GM18907 (cell line): ENCODE data around the gene DNAJB12.
"Not testable (repeated sequence)": the region's sequence is repeated elsewhere in the genome, so short reads cannot be mapped to it uniquely, and the experiment has no call there.

Source experiments
- ATAC-seq: cut with Tn5 transposase; IDR thresholded peaks from one replicate; pipeline ENCODE4 v1.9.1; 2021; ENCODE audit warnings: mild to moderate bottlenecking, moderate library complexity; ENCODE audit not compliant: unreplicated experiment

Gene DNAJB12

GRCh38 chr10:72316748-72317435, 37.8 kb downstream of the DNAJB12 start:
- ATAC-seq = no peak

DNA sequence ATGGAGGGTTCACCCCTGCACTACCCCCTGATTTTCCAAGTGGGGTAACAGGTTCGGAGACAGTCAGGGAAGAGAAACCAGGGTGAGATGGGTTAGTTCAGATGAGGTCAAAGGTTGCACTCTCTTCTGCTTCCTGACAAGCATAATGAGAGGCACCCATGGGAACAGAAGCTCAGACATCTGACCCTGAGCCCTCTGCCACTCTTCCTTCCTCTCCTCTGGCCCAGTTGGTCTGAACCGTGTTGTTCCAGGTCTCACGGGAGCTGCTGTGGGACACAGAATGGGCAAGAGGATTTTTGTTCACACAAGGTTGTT, 38.4 kb downstream of the DNAJB12 start:
- ATAC-seq = no peak

- ATAC-seq = no peak
Measured at GRCh38 chr10:72315611-72316385, 38.9 kb downstream of the DNAJB12 start.

GRCh38 chr10:72315054-72315453, 39.7 kb downstream of the DNAJB12 start:
- no peak for ATAC-seq

DNA sequence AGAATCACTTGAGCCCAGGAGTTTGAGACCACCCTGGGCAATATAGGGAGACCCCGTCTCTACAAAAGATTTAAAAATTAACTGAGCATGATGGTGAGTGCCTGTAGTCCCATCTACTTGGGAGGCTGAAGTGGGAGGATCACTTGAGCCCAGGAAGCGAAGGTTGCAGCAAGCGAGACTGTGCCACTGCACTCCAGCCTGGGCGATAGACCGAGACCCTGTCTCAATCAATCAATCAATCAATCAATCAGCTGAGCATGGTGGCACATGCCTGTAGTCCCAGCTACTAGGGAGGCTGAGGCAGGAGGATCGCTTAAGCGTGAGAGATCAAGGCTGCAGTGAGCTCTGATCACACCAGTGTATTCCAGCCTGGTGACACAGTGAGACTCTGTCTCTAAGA, 40.5 kb downstream of the DNAJB12 start:
- ATAC-seq = no peak

DNA sequence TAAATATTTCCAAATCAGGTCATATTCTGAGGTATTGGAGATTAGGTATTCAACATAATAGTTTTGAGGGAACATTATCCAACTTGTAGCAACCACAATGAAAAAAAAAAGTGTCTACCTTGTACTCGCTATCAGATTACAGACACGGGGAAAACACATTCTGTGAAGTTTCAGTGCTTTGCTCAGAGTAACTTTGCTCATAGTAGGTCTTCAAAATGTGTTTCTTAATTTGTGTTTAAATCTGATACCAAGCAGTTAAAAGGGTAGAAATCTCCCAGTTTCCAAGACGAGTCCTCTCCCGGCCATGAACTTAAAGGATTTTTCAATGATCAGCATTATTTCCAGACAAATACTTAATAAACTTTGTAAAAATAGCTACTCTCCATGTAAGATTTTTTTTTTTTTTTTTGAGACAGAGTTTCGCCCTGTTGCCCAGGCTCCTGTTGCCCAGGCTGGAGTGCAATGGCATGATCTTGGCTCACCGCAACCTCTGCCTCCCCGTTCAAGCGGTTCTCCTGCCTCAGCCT, 41.8 kb downstream of the DNAJB12 start:
- ATAC-seq = no peak

DNA sequence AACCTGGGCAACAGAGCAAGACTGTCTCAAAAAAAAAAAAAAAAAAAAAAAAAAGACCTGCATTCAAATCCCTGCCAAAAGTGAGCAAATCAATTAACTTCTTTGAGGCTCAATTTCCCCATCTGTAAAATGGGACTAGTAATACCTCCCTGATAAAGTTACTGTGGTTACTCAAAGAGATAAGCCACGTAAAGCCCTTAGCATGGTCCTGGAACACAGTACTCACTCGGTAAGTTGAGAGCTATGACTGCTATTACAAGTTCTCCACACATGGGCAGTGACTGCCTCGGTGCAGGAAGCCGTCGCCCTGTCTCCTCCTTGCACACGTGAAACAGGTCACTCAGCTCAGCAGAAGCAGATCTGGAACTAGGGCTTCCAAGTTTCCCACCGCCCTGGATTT, 43.1 kb downstream of the DNAJB12 start:
- no peak for ATAC-seq

DNA sequence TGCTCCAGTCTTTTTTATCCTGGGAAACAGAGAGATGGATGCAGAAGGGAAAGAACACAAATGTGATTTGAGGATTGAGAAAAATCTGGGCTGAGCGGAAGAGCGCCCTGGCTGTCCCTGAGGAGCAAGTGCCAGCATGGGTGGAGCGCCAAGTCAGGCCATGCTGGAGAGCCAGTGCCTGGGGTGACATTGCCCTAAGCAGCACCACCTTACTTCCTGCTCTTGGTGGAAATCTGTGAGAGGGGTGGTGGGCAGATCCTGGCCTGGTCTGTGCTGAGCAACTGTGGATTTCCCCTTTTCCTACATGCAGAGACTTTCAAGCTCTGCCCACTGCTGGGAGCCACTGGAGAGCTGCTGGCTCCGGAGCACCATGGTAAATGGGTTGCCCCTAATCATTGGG, 44.1 kb downstream of the DNAJB12 start:
- no peak for ATAC-seq

- no peak for ATAC-seq
Measured at GRCh38 chr10:72310241-72310633, 44.5 kb downstream of the DNAJB12 start.

DNA sequence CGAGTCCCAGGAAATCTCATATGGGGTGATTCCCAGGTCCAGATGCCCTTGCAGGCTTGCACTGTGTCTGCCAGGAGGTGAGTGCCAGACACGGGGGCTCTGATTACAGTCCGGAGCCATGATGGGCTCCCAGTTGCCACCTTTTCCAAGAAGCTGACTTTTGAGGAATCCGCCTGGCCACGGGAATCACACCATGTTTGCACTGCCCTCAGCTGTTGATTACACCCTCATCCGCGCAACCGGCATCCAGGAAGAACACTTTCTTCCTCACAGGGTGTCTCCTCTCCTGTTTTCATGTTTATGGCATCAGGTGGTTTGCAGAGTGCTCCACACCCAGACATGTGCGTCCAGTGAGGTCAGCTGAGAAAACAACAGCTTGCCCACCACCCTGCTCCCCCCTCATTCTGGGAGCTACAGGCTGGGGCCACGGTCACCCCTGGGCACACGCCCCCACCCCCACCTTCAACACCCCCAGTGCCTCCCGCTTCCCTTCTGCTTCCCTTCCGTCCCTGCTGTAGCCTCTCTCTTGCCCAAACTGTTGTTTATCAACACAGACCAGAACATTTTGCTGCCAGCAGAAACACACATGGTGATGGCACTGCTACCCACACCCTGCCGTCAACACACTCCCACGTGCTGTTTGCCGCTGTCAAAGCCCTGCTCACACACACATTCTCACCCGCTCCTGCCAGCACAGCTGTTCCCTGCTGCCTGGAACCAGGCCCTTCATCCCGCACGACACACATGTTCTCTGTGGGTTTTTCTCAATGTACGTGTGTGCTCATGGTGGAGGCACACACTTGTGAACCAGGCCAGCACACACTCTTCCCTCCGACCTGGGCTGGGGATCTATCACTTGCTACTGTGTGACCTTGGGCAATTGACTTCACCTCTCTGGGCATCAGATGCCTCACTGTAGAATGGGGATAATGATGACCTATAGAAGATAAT, 45.2 kb downstream of the DNAJB12 start:
- no peak for ATAC-seq

DNA sequence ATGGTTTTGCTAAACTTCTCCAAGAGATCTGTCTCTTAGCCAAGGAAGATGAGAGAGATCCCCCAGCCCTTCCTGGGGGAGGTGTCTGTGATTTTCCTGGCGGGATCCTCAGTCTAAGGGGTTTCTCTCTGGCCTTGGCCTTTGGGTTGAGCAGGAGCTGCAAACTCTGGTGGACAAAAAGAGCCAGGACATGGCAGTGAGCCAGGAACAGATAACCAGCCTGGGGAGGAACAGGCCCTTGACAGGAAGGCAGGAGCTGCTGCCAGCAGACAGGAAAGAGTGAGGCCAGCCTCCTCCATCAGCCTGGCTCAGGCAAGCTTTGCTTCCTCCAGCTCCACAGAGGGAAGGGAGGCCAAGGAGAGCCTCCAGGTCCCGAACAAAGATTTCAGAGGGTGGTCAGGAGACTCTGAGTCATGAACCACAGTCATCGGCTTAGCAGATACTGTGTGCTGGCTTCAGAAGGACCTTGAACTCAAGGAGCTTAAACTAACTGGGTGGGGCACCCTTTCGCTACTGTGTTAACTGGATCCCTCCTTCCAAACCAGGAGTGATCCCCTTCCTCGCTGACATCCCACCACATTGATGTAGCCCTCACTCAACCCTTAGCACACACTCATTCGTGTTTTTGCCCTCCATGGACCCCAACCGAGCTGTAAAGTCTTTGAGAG, 46.3 kb downstream of the DNAJB12 start:
- no peak for ATAC-seq

- ATAC-seq = not testable (repeated sequence)
Measured at GRCh38 chr10:72307711-72308110, 47.0 kb downstream of the DNAJB12 start.

DNA sequence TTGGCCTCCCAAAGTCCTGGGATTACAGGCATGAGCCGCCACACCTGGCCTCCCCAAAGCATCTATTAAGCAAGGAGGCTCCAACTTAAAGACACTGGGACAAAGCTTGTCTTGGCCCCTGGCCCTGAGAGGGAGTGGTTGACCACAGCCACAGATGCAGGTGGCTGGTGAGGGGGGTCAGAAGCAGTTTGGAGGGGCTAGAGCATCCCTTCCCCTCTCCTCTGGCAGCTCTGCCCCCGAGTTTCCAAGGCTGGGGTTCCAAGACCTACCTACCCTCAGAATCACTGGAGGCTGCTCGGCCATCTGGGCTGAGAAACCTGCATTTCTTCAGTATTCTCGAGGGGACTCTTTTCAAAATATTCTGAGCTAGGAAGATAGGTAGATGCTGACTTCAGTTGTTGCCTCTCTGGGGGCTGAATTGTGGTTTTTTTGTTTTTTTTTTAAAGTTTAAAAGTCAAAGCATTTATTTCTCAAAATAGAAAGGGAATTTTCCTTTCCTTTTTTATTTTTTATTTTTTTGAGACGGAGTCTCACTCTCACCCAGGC, 48.4 kb downstream of the DNAJB12 start:
- ATAC-seq = no peak

DNA sequence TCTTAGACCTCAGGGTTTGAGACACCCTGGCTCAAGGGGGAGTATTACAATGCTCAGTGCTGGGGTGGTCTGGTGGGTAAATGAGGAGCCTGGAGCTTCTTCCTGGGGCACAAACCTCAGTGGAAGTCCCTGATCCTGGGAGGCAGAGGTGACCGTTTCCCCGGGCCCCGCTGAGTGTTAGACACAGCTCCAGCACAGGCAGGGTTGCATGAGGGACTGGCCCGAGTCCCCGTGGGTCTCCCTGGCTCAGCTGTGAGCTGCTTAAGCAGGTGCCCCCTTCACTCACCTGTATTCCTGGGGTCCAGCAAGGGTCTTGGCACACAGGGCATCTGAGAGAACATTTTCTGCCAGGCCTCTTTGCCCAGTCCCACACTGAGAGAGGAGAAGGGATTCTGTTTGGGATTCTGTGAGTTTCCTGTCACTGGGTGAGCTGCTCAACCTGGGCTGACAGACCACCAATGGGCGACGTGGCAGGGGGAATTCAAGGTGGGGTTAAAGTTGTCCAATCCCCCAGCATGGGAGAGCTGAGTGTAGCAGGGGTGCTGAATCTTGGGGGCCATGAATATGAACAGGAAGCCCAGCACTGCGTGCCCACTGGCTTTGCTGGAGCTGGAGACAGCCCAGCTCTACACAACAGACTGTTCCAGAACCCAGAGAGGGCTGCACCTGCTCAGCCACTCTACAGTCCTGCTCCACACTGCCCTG, 51.1 kb downstream of the DNAJB12 start:
- no peak for ATAC-seq

- ATAC-seq = no peak
Measured at GRCh38 chr10:72298592-72299519, 55.9 kb downstream of the DNAJB12 start.

DNA sequence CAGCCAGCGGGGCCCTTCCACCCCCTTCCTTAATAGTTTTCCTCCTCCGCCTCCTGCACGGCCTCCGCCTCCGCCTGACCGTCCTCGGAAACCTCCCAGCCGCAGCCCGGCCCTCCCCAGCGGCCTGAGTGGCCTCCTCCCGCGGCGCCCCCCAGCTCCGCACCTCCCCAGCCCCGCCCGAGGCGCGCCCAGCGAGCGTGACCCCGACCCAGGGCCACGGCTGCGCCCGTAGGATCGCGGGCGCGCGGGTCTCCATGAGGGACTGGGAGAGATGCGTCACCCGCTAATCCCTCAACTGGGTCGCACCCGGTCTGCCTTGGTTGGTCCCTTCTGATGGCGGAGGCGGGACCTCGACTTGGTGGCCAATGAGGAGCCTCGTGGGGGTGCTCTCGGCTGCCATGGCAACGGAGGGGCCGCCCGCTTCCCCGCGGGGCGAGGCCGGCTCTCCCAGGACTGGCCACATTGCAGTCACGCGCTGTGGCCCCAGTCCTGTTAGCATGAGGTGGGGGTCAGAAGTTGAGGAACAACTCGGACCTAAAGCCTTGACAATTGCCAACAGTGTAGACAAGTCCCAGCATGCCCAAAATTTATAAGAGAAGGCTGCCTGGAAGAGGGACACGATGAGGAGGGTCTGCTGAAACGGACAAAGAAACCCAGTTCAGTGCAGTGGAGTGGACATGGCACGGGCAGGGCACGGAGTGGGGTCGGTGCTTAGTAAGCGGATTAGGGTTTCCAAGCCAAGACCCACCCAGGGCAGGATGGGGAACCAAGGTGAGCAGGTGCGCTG, 56.7 kb downstream of the DNAJB12 start:
- peak; percentile 72 for ATAC-seq

GRCh38 chr10:72297281-72297804, 57.4 kb downstream of the DNAJB12 start:
- ATAC-seq = peak; percentile 65

GRCh38 chr10:72296829-72297280, 57.9 kb downstream of the DNAJB12 start:
- not testable (repeated sequence) for ATAC-seq
